Caco-2 (cell line): Measurements from ENCODE around the gene C1QA. TPM values are rescaled to one million over a fixed set of nuclear protein-coding genes. Genes with fewer than 3 reads are reported as not detected.

ENCODE experiments used
- BruUV-seq: library from RNA; stranded (reverse); fragments of 400-500 nt; replicated peaks from 2 replicates; lab custom pipeline; 2021; lab: Mats Ljungman, UMichigan
- CTCF ChIA-PET: fragments of 300-600 bp; sonication (Branson Sonifier 250); formaldehyde crosslinking; loops from one replicate; lab custom pipeline; 2022; ENCODE audit warnings: antibody characterized with exemption; lab: Charles Lee
- POLR2A ChIA-PET: fragments of 300-600 bp; sonication (Branson Sonifier 250); formaldehyde crosslinking; loops from one replicate; lab custom pipeline; 2022; ENCODE audit warnings: antibody characterized with exemption; lab: Charles Lee
- DNase-seq, 2 experiments: peaks; one replicate each; pipeline versions ENCODE4 v3.0.0 to v3.0.0-alpha.2; 2020 to 2022
- H3K27me3 ChIP-seq: replicated peaks from 2 replicates; pipeline ENCODE4 v1.6.0; 2011; ENCODE audit warnings: low read length; ENCODE audit not compliant: control insufficient read depth, insufficient read depth
- H3K36me3 ChIP-seq: 2 replicates; pipeline ENCODE4 v1.5.1; 2011; ENCODE audit warnings: low read length; ENCODE audit not compliant: control insufficient read depth, insufficient read depth
- H3K4me1 ChIP-seq: fragments of 250-450 bp; sonication (Bioruptor Pico); 2 replicates; pipeline ENCODE4 v1.5.1; 2020; ENCODE audit warnings: mild to moderate bottlenecking
- H3K4me3 ChIP-seq: 2 replicates; pipeline ENCODE4 v1.5.1; 2011; ENCODE audit warnings: low read depth, mild to moderate bottlenecking, control low read depth, low read length
- H3K9me3 ChIP-seq: fragments of 250-450 bp; sonication (Bioruptor Pico); 2 replicates; pipeline ENCODE4 v1.5.1; 2020; ENCODE audit warnings: mild to moderate bottlenecking, moderate library complexity
- H3K27ac Mint-ChIP-seq: one replicate; pipeline ENCODE4 v1.8.0; 2022; ENCODE audit warnings: mixed read lengths; ENCODE audit not compliant: unreplicated experiment
- H3K27me3 Mint-ChIP-seq: one replicate; pipeline ENCODE4 v1.8.0; 2022; ENCODE audit warnings: mixed read lengths; ENCODE audit not compliant: insufficient read depth, unreplicated experiment
- H3K36me3 Mint-ChIP-seq: one replicate; pipeline ENCODE4 v1.8.0; 2022; ENCODE audit warnings: mild to moderate bottlenecking, mixed read lengths; ENCODE audit not compliant: insufficient read depth, unreplicated experiment
- H3K4me1 Mint-ChIP-seq: one replicate; pipeline ENCODE4 v1.8.0; 2022; ENCODE audit warnings: low read depth, mixed read lengths; ENCODE audit not compliant: unreplicated experiment
- H3K4me3 Mint-ChIP-seq: one replicate; pipeline ENCODE4 v1.8.0; 2022; ENCODE audit warnings: mild to moderate bottlenecking, moderate library complexity, mixed read lengths; ENCODE audit not compliant: unreplicated experiment
- H3K9me3 Mint-ChIP-seq: one replicate; pipeline ENCODE4 v1.8.0; 2022; ENCODE audit warnings: mixed read lengths; ENCODE audit not compliant: unreplicated experiment
- CTCF ChIP-seq, 2 experiments: fragments of 200-600 bp in 1 of 2; IDR thresholded peaks; 1 replicate in 1 of 2; 2 replicates in 1 of 2; pipeline versions ENCODE4 v1.5.1 to v1.8.0; 2011 to 2022; ENCODE audit warnings: antibody characterized with exemption in 1 of 2, control low read depth in 1 of 2, inconsistent platforms in 1 of 2, low read depth in 1 of 2, low read length in 1 of 2, mild to moderate bottlenecking in 1 of 2, moderate library complexity in 1 of 2; ENCODE audit not compliant: insufficient read depth in 1 of 2, severe bottlenecking in 1 of 2, unreplicated experiment in 1 of 2
- intact Hi-C: fragments of 100-400 bp; cut with micrococcal nuclease; formaldehyde crosslinking; loops from one replicate; pipeline ENCODE4 v1.10.0; 2022; ENCODE audit not compliant: unreplicated experiment
- total RNA-seq: library from RNA; stranded (reverse); gene quantifications from 2 replicates; pipeline ENCODE4 v1.2.3, GENCODE V29; 2022

The C1QA gene
- total RNA-seq, 1 experiment from 2014 or later = not detected

- BruUV-seq = no TSS peak
- Histone ChIP-seq H3K4me3 (no peak overlapping the region), H3K36me3 (no peaks in the 10 kb centered on the region), H3K9me3 (no peaks in the 10 kb centered on the region), H3K27me3 (no peaks in the 10 kb centered on the region), H3K4me1 (no peaks in the 10 kb centered on the region)
- intact Hi-C loops = no loop called here
- no peaks in the 10 kb centered on the region for H3K9me3 Mint-ChIP-seq
- H3K27me3 Mint-ChIP-seq = no peaks in the 10 kb centered on the region
- no peak overlapping the region for H3K4me3 Mint-ChIP-seq
- ChIA-PET POLR2A (no interaction called here), CTCF (no interaction called here)
- peaks cover 7% of the 10 kb centered on the region for H3K4me1 Mint-ChIP-seq
- no peak for DNase-seq
- no peak for TF ChIP-seq CTCF (IDR thresholded peaks at IDR 0.05; ENCODE audit: insufficient read depth in 1 of 2, low read depth in 1 of 2, low read length in 1 of 2, severe bottlenecking in 1 of 2, unreplicated experiment in 1 of 2)
- H3K27ac Mint-ChIP-seq = no peak overlapping the region
- no peaks in the 10 kb centered on the region for H3K36me3 Mint-ChIP-seq
Measured at GRCh38 chr1:22681556-22682276, 45.3 kb downstream of the C1QA start.

- H3K27me3 ChIP-seq = no peaks in the 10 kb centered on the region
- no peak for TF ChIP-seq CTCF (IDR thresholded peaks at IDR 0.05; ENCODE audit: insufficient read depth in 1 of 2, low read depth in 1 of 2, low read length in 1 of 2, severe bottlenecking in 1 of 2, unreplicated experiment in 1 of 2)
- intact Hi-C loops = no loop called here
- H3K36me3 ChIP-seq = no peaks in the 10 kb centered on the region
- Mint-ChIP-seq H3K27ac (no peak overlapping the region), H3K4me1 (peaks cover 14% of the 10 kb centered on the region), H3K4me3 (no peak overlapping the region), H3K27me3 (no peaks in the 10 kb centered on the region), H3K9me3 (no peaks in the 10 kb centered on the region), H3K36me3 (no peaks in the 10 kb centered on the region)
- POLR2A ChIA-PET = no interaction called here
- no TSS peak for BruUV-seq
- DNase-seq = no peak
- H3K4me3 ChIP-seq = no peak overlapping the region
- H3K9me3 ChIP-seq = no peaks in the 10 kb centered on the region
- CTCF ChIA-PET = interaction anchor here (1.5 to 2.4 kb wide), 2 partner anchors 9 to 19 kb away, joined by 3 to 6 read pairs; no protein-coding TSS in a partner anchor
- no peaks in the 10 kb centered on the region for H3K4me1 ChIP-seq
Measured at GRCh38 chr1:22683547-22683946, 47.1 kb downstream of the C1QA start.

- Mint-ChIP-seq H3K4me1 (peaks cover 22% of the 10 kb centered on the region), H3K4me3 (no peak overlapping the region), H3K36me3 (no peaks in the 10 kb centered on the region), H3K27ac (no peak overlapping the region), H3K27me3 (no peaks in the 10 kb centered on the region), H3K9me3 (no peaks in the 10 kb centered on the region)
- no peak for DNase-seq
- H3K9me3 ChIP-seq = no peaks in the 10 kb centered on the region
- no peaks in the 10 kb centered on the region for H3K27me3 ChIP-seq
- peaks cover 5% of the 10 kb centered on the region; the same call in 1 of the 2 replicates for H3K4me1 ChIP-seq
- no peaks in the 10 kb centered on the region for H3K36me3 ChIP-seq
- ChIA-PET CTCF (no interaction called here), POLR2A (no interaction called here)
- intact Hi-C loops = no loop called here
- no peak overlapping the region for H3K4me3 ChIP-seq
- no peak for TF ChIP-seq CTCF (IDR thresholded peaks at IDR 0.05; ENCODE audit: insufficient read depth in 1 of 2, low read depth in 1 of 2, low read length in 1 of 2, severe bottlenecking in 1 of 2, unreplicated experiment in 1 of 2)
- no TSS peak for BruUV-seq
Measured at GRCh38 chr1:22685591-22686059, 49.2 kb downstream of the C1QA start.
